ENCODE results near the gene BNIP3. TPM values are rescaled to one million over a fixed set of nuclear protein-coding genes. Genes with fewer than 3 reads are reported as not detected.

The BNIP3 gene
- polyA plus RNA-seq, 3 donors: 3.2 to 7.2 (median 4.6) TPM

GRCh38 chr10:131980761-131981428 lies 828 bp downstream of the BNIP3 start:
- peaks cover 0 to 11% of the 10 kb centered on the region in 2 donors for H3K9me3 ChIP-seq (replicated peaks in 1 of 2; ENCODE audit: control insufficient read depth in 1 of 2, insufficient read depth in 1 of 2, low read length in 2 of 2)
- H3K27me3 ChIP-seq (ENCODE audit: control insufficient read depth in 2 of 2, insufficient read depth in 2 of 2, low read length in 2 of 2): peaks cover 31 to 69% of the 10 kb centered on the region in 2 donors
- H3K9ac ChIP-seq (ENCODE audit: insufficient read depth, low read length, poor library complexity, severe bottlenecking): peak overlapping the region; percentile 56
- 13% methylated on average over 28 of the region's 31 CpGs for WGBS (ENCODE audit: insufficient coverage)
- Mint-ChIP-seq H3K27me3 (ENCODE audit: low read depth in 3 of 3) (peaks cover 54 to 76% (median 55%) of the 10 kb centered on the region in 3 donors), H3K36me3 (peaks cover 0 to 9% of the 10 kb centered on the region in 2 donors), H3K4me1 (peaks cover 13% of the 10 kb centered on the region), H3K4me3 (peak overlapping the region; percentile 73 to 87), H3K27ac (no peak overlapping the region), H3K9me3 (peaks cover 0 to 23% (median 10%) of the 10 kb centered on the region in 7 donors)
- H3K4me1 ChIP-seq (ENCODE audit: control insufficient read depth in 1 of 2, insufficient read depth in 2 of 2, low read length in 2 of 2): peaks cover 10 to 19% of the 10 kb centered on the region in 2 donors
- no peaks in the 10 kb centered on the region for H3K36me3 ChIP-seq (replicated peaks in 1 of 2; ENCODE audit: control insufficient read depth in 1 of 2, insufficient read depth in 2 of 2, low read length in 2 of 2)
- intact Hi-C loops (cut with micrococcal nuclease): no loop called here
- DNase-seq: no peak
- H3K4me3 ChIP-seq (replicated peaks in 1 of 3; ENCODE audit: low read depth in 2 of 3, low read length in 3 of 3): peak overlapping the region; percentile 33 to 76 (median 67)
- no peak overlapping the region for H3K27ac ChIP-seq (ENCODE audit: low read depth in 1 of 2, low read length in 2 of 2)
- no peaks in the 10 kb centered on the region for H3K79me2 ChIP-seq (ENCODE audit: insufficient read depth, low read length)
- peak overlapping the region; percentile 78 for H3K4me2 ChIP-seq (replicated peaks; ENCODE audit: extremely low read depth, low read length, poor library complexity, severe bottlenecking)
- H4K20me1 ChIP-seq (ENCODE audit: insufficient read depth, low read length): no peaks in the 10 kb centered on the region
- TF ChIP-seq CTCF (IDR thresholded peaks at IDR 0.05): no peak
- H2AFZ ChIP-seq (ENCODE audit: insufficient read depth, low read depth, low read length, poor library complexity, severe bottlenecking): peak overlapping the region; percentile 78

GRCh38 chr10:131980321-131980720 lies 1.4 kb downstream of the BNIP3 start:
- Mint-ChIP-seq H3K9me3 (peaks cover 0 to 23% (median 10%) of the 10 kb centered on the region in 7 donors), H3K36me3 (peaks cover 0 to 9% of the 10 kb centered on the region in 2 donors), H3K27ac (no peak overlapping the region), H3K4me3 (peak overlapping the region in 1 of 2 donors; percentile 67), H3K27me3 (ENCODE audit: low read depth in 3 of 3) (peaks cover 49 to 70% (median 51%) of the 10 kb centered on the region in 3 donors), H3K4me1 (peaks cover 13% of the 10 kb centered on the region)
- Histone ChIP-seq H3K9me3 (replicated peaks in 1 of 2; ENCODE audit: control insufficient read depth in 1 of 2, insufficient read depth in 1 of 2, low read length in 2 of 2) (peaks cover 0 to 11% of the 10 kb centered on the region in 2 donors), H3K27me3 (ENCODE audit: control insufficient read depth in 2 of 2, insufficient read depth in 2 of 2, low read length in 2 of 2) (peaks cover 31 to 64% of the 10 kb centered on the region in 2 donors), H3K27ac (ENCODE audit: low read depth in 1 of 2, low read length in 2 of 2) (no peak overlapping the region), H2AFZ (ENCODE audit: insufficient read depth, low read depth, low read length, poor library complexity, severe bottlenecking) (no peak overlapping the region), H3K79me2 (ENCODE audit: insufficient read depth, low read length) (no peaks in the 10 kb centered on the region), H3K9ac (ENCODE audit: insufficient read depth, low read length, poor library complexity, severe bottlenecking) (no peak overlapping the region), H3K4me2 (replicated peaks; ENCODE audit: extremely low read depth, low read length, poor library complexity, severe bottlenecking) (no peak overlapping the region), H3K4me1 (ENCODE audit: control insufficient read depth in 1 of 2, insufficient read depth in 2 of 2, low read length in 2 of 2) (peaks cover 10 to 19% of the 10 kb centered on the region in 2 donors), H3K4me3 (replicated peaks in 1 of 3; ENCODE audit: low read depth in 2 of 3, low read length in 3 of 3) (no peak overlapping the region), H4K20me1 (ENCODE audit: insufficient read depth, low read length) (no peaks in the 10 kb centered on the region), H3K36me3 (replicated peaks in 1 of 2; ENCODE audit: control insufficient read depth in 1 of 2, insufficient read depth in 2 of 2, low read length in 2 of 2) (no peaks in the 10 kb centered on the region)
- DNase-seq: no peak
- intact Hi-C loops (cut with micrococcal nuclease): no loop called here
- no peak for TF ChIP-seq CTCF (IDR thresholded peaks at IDR 0.05)
- 93% methylated on average over 3 of the region's 8 CpGs for WGBS (ENCODE audit: insufficient coverage)

All from CD14-positive monocyte (primary cell).